Measurements from ENCODE around the gene OGA. TPM values are rescaled to one million over a fixed set of nuclear protein-coding genes. Genes with fewer than 3 reads are reported as not detected.

The OGA gene
- total RNA-seq, 1 donor: 93.7 TPM

DNA sequence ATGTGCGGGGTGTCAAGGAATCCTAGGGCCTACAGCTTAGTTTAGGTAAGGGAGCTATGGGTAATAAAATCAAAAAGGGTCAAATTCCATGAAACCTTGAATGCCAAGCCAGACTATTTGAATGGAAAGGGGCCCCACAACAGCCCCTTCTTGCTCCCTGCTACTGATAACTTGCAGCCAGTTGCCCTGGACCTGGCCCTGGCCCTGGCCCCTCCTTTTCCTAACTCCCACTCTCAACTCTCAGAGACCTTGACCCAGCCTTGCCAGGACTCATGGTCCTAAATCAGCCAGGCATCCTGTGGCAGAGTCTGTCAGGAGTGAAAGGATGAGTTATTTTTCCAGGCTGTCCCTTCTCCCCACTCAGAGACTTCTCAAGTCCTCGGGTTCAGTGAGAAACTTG lies 19.5 kb upstream of the OGA start:
- TF ChIP-seq, protein P1, sequence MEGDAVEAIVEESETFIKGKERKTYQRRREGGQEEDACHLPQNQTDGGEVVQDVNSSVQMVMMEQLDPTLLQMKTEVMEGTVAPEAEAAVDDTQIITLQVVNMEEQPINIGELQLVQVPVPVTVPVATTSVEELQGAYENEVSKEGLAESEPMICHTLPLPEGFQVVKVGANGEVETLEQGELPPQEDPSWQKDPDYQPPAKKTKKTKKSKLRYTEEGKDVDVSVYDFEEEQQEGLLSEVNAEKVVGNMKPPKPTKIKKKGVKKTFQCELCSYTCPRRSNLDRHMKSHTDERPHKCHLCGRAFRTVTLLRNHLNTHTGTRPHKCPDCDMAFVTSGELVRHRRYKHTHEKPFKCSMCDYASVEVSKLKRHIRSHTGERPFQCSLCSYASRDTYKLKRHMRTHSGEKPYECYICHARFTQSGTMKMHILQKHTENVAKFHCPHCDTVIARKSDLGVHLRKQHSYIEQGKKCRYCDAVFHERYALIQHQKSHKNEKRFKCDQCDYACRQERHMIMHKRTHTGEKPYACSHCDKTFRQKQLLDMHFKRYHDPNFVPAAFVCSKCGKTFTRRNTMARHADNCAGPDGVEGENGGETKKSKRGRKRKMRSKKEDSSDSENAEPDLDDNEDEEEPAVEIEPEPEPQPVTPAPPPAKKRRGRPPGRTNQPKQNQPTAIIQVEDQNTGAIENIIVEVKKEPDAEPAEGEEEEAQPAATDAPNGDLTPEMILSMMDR (IDR thresholded peaks at IDR 0.05; ENCODE audit: insufficient read depth, low read length): no peak
- DNase-seq (ENCODE audit: low read depth): no peak
- no peak overlapping the region for H3K4me3 ChIP-seq (ENCODE audit: low read depth, low read length)

DNA sequence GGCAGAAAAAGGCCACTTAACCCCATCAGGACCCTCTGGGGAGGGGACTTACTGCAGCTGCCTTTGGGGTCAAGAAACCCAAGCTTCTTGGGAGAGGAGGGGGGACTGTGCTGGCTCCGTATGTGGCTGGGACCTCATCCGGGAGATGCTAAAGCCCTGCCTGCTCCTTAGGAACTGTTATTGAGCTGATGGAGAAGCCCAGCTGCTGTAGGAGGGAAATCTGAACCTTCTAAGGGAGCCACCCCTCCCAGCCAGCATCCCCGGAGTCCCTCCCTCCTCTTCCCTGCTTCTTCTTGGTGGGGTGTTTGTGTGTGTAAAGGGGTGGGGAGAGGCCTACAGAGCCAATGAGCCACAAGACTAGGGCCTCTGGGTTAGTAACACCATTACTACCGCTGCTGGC lies 17.1 kb upstream of the OGA start:
- DNase-seq (ENCODE audit: low read depth): no peak
- H3K4me3 ChIP-seq (ENCODE audit: low read depth, low read length): no peak overlapping the region
- TF ChIP-seq, protein P1 (IDR thresholded peaks at IDR 0.05; ENCODE audit: insufficient read depth, low read length): no peak

DNA sequence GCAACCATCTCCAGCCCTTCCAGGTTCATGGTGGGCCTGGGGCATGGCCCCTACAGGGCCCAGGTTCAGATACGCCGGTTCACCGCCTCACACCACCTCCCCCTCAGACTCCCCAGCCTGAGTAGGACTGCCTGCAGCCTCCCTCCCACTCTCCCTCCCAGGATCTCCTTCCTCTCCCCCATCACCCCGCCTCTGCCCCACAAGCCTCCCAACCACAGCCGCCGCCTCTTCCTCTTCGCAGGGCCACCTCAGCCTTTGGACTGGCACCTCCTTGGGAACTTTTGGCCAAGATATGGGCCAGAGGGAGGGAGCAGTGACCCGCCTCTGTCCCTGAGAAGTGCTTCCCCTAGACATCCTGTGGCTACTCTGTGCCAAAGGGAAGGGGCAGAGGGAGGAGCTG lies 16.1 kb upstream of the OGA start:
- DNase-seq (ENCODE audit: low read depth): no peak
- TF ChIP-seq, protein P1 (IDR thresholded peaks at IDR 0.05; ENCODE audit: insufficient read depth, low read length): no peak
- H3K4me3 ChIP-seq (ENCODE audit: low read depth, low read length): no peak overlapping the region

DNA sequence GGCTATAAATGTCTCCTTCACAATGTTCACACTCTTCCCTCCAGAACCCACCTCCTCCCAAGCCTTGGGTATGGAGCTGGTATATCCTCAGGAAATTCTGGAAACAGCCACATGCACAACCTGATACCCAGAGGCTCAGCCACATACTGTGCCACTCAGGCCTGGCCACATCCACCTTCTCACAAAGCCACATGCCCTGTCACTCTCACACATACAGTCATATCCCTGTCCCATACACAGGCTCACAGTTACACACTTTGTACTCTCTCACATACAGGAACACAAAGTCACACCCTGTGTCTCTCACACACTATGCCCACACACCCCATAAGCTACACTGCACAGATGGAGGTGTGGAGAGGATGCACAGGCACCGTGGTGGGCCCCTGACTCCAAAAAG lies 15.2 kb upstream of the OGA start:
- TF ChIP-seq, protein P1 (IDR thresholded peaks at IDR 0.05; ENCODE audit: insufficient read depth, low read length): no peak
- H3K4me3 ChIP-seq (ENCODE audit: low read depth, low read length): no peak overlapping the region
- DNase-seq (ENCODE audit: low read depth): no peak

DNA sequence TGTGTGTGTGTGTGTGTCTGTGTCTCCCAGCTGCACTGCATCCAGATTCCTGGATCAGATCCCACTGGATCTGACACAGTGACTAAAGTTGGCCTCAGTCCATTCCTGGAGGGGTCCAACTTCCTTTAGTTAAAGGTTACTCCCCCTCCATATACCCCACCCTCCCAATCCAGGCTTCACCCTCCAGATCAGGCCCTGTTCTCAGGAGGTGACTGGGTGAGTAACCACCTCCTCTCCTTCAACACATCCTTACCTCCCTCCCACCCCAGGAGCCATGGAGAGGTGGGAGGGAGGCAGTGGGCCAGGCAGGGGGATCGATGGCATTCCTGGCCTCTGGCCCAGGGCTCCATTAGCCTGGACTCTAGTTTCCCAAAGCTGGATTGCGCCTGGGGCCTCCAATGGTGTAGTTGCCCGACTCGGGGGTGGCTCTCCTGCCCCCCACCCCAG lies 14.1 kb upstream of the OGA start:
- H3K4me3 ChIP-seq (ENCODE audit: low read depth, low read length): no peak overlapping the region
- no peak for DNase-seq (ENCODE audit: low read depth)
- TF ChIP-seq, protein P1 (IDR thresholded peaks at IDR 0.05; ENCODE audit: insufficient read depth, low read length): no peak

DNA sequence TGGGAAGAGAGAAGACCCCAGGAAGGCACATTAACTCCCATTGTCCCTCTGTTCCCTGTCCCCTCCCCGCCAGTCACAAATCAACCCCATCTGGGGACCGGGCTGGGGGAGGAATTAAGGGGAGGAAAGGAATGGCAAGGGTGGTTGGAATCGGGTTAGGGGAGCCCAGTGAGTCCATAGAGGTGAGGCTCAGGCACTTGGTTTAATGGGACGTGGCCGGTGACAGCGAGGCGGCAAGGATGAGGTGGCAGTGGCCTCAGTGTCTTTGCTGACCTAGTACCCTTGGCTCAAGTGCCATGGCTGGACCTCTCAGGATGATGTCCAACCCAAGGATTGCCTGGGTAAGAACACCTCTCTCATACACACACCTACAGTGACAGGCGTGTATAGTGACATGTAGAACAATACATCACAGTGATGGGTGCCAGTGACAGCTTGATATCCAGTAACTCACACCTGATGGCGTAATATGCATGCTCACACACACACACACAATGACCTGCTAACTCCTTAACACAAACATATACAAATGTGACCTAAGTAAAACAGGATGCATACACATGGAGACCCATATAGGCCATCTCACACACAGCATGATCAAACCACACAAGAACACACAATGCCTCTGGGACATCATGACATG lies 13.0 kb upstream of the OGA start:
- H3K4me3 ChIP-seq (ENCODE audit: low read depth, low read length): peak overlapping the region; percentile 55
- no peak for DNase-seq (ENCODE audit: low read depth)
- TF ChIP-seq, protein P1 (IDR thresholded peaks at IDR 0.05; ENCODE audit: insufficient read depth, low read length): no peak
